ENCODE measurements around the gene PTPRN2. TPM values are rescaled to one million over a fixed set of nuclear protein-coding genes. Genes with fewer than 3 reads are reported as not detected.
A peak's percentile ranks its signal among the peaks of the same experiment; 100 is the strongest.

Gene PTPRN2
- total and polyA plus RNA-seq, 2 of the 13 experiments (the other 11 are each of a cell fraction or from before 2014, with no cell fraction given), result 2.5 to 24.2 TPM

GRCh38 chr7:158445421-158446175, 142.0 kb downstream of the PTPRN2 start:
- no peak for DNase-seq (ENCODE audit: low spot score)
- ATAC-seq, result peak; percentile 44
- no peak overlapping the region for H2AFZ ChIP-seq (ENCODE audit: low read length)
- H3K79me2 ChIP-seq (ENCODE audit: insufficient read depth, low read length), result no peaks in the 10 kb centered on the region
- ChIA-PET CTCF (ENCODE audit: low intra/inter-chr PET ratio, low total read pairs) (no interaction called here), POLR2A (no interaction called here)
- H4K20me1 ChIP-seq (ENCODE audit: insufficient read depth, low read length), result peaks cover 68% of the 10 kb centered on the region; the same call in 1 of the 2 replicates
- peaks cover 21% of the 10 kb centered on the region; the same call in 1 of the 2 replicates for H3K4me1 ChIP-seq (ENCODE audit: insufficient read depth, low read length)
- no TSS peak for BruUV-seq (replicated peaks)
- intact Hi-C loops (cut with micrococcal nuclease; ENCODE audit: unreplicated experiment), result no loop called here
- peak overlapping the region; percentile 40 for H3K4me2 ChIP-seq (ENCODE audit: low read depth, low read length)
- WGBS (ENCODE audit: low lambda C conversion rate), result 69% methylated on average over 16 of the region's 30 CpGs
- peak overlapping the region in 1 of 3 experiments; percentile 32; a peak in 2 of 6 replicates for H3K4me3 ChIP-seq (replicated peaks in 1 of 3; ENCODE audit: insufficient read depth in 1 of 3, low read depth in 2 of 3, low read length in 3 of 3)
- no peak overlapping the region for H3K27ac ChIP-seq (ENCODE audit: extremely low read length, insufficient read depth, low read length)
- in situ Hi-C loops (cut with HindIII; ENCODE audit: extremely low pct_ligation_motif_present, low pct_unique_long_range_greater_than_20kb), result no loop called here
- H3K9ac ChIP-seq (ENCODE audit: insufficient read depth, low read depth, low read length), result peak overlapping the region; percentile 1; the same call in 1 of the 2 replicates
- H3K9me3 ChIP-seq (ENCODE audit: low read length), result no peaks in the 10 kb centered on the region
- no peak for FAIRE-seq
- H3K36me3 ChIP-seq (replicated peaks in 1 of 2; ENCODE audit: control insufficient read depth in 1 of 2, insufficient read depth in 2 of 2, low read length in 2 of 2), result 0 out of 5 replicates have a peak, but pooled peaks cover 0 to 4% of the 10 kb centered on the region in 2 experiments
- peak; percentile 27 for TF ChIP-seq CTCF (CRISPR knock-in tag; IDR thresholded peaks at IDR 0.05)
- TF ChIP-seq CENPBD1 (CRISPR knock-in tag; IDR thresholded peaks at IDR 0.05; ENCODE audit: borderline replicate concordance, low read depth), result no peak
- 0 out of 2 replicates have a peak, but pooled peaks have one; percentile 9 for TF ChIP-seq STAG1 (CRISPR knock-in tag; IDR thresholded peaks at IDR 0.05)
- H3K27me3 ChIP-seq (ENCODE audit: control insufficient read depth in 1 of 2, insufficient read depth in 2 of 2, low read length in 2 of 2), result no peaks in the 10 kb centered on the region
